Stimulated activated naive CD4-positive, alpha-beta T cell treated with Interleukin-2 at 50 U/mL for 16 hours (primary cell): ENCODE data around the gene DNAI4.
A peak's percentile ranks its signal among the peaks of the same experiment; 100 is the strongest.
"Not testable (repeated sequence)": the region's sequence is repeated elsewhere in the genome, so short reads cannot be mapped to it uniquely, and the experiment has no call there.

Source experiments
- DNase-seq: peaks from one replicate; lab custom pipeline; 2025; lab: John Stamatoyannopoulos, UW

Gene DNAI4

GRCh38 chr1:66924756-66925557, at the start of gene DNAI4, which contains the start of gene MIER1:
DNAI4 (minus strand) TSS chr1:66924856; CDS start chr1:66924831, 25 bp downstream.
MIER1 (plus strand) TSS chr1:66924990; CDS start chr1:66925029, 39 bp downstream.
- peak; percentile 99 for DNase-seq

GRCh38 chr1:66968574-66968973, 43.9 kb upstream of the DNAI4 start:
- no peak for DNase-seq

GRCh38 chr1:66966188-66966873, 41.7 kb upstream of the DNAI4 start:
- not testable (repeated sequence) for DNase-seq

GRCh38 chr1:66957938-66958337, 33.3 kb upstream of the DNAI4 start:
- no peak for DNase-seq

GRCh38 chr1:66954208-66954607, 29.6 kb upstream of the DNAI4 start:
- no peak for DNase-seq

GRCh38 chr1:66951513-66951912, 26.9 kb upstream of the DNAI4 start:
- no peak for DNase-seq

- no peak for DNase-seq
Measured at GRCh38 chr1:66947267-66947666, 22.6 kb upstream of the DNAI4 start.

GRCh38 chr1:66945316-66945715, 20.7 kb upstream of the DNAI4 start:
- DNase-seq: no peak

- no peak for DNase-seq
Measured at GRCh38 chr1:66944330-66945274, 19.9 kb upstream of the DNAI4 start.

- no peak for DNase-seq
Measured at GRCh38 chr1:66943361-66943969, 18.8 kb upstream of the DNAI4 start.

GRCh38 chr1:66940981-66941380, 16.3 kb upstream of the DNAI4 start:
- no peak for DNase-seq

GRCh38 chr1:66938613-66939012, 14.0 kb upstream of the DNAI4 start:
- no peak for DNase-seq

GRCh38 chr1:66937529-66938234, 13.0 kb upstream of the DNAI4 start:
- no peak for DNase-seq

GRCh38 chr1:66933887-66934700, 9.4 kb upstream of the DNAI4 start:
- DNase-seq: no peak

GRCh38 chr1:66932291-66932690, 7.6 kb upstream of the DNAI4 start:
- no peak for DNase-seq

- DNase-seq: no peak
Measured at GRCh38 chr1:66931590-66931989, 6.9 kb upstream of the DNAI4 start.

- no peak for DNase-seq
Measured at GRCh38 chr1:66930823-66931174, 6.1 kb upstream of the DNAI4 start.

GRCh38 chr1:66929999-66930822, 5.6 kb upstream of the DNAI4 start:
- peak; percentile 88 for DNase-seq

- DNase-seq: no peak
Measured at GRCh38 chr1:66929691-66929998, 5.0 kb upstream of the DNAI4 start.
